NCI-H526 (cell line): ENCODE results near the gene EIF5B.

Experiments
- DNase-seq, 2 experiments: peaks; one replicate each; lab custom pipeline; 2025; lab: John Stamatoyannopoulos, UW

The EIF5B gene

DNA sequence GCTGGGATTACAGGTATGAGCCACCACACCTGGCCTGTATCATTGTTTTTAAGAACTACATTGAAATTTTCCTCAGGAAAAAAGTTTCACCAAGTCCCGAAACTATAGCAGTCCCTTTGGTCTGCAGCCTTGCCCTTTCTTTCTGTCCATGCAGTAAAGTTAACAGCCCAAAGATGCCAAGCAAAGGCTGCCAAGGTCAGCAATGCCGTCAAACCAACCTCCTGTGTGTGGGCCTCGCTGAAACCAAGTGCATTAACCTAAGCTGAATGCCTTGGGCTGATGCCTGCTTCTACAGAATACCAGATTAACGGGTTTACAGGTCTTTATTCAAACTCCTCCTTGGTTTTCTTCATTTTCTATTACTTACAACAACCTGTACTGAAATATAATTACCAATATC, 73.1 kb downstream of the EIF5B start:
- no peak for DNase-seq

GRCh38 chr2:99414566-99414965, 77.4 kb downstream of the EIF5B start:
- no peak for DNase-seq

GRCh38 chr2:99417396-99417795, 80.2 kb downstream of the EIF5B start:
- no peak for DNase-seq

DNA sequence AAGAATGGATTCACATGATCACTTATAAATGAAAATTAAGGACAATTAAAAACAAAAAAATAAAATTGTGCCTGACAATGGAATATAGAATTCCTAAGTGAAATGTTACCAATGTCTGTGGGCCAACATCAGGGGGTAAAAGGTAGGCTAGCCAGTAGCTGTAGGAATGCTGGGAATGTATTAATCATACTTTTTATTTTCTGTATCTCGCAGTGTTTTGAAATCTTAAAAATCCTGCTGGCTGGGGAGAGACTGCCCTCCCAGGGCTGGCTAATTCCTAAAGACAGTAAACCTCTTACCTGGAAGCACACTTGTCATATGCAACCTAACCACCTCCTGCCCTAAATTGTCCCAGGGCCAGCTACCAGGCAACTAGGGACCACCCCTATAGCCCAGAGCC, 82.8 kb downstream of the EIF5B start:
- DNase-seq: no peak

DNA sequence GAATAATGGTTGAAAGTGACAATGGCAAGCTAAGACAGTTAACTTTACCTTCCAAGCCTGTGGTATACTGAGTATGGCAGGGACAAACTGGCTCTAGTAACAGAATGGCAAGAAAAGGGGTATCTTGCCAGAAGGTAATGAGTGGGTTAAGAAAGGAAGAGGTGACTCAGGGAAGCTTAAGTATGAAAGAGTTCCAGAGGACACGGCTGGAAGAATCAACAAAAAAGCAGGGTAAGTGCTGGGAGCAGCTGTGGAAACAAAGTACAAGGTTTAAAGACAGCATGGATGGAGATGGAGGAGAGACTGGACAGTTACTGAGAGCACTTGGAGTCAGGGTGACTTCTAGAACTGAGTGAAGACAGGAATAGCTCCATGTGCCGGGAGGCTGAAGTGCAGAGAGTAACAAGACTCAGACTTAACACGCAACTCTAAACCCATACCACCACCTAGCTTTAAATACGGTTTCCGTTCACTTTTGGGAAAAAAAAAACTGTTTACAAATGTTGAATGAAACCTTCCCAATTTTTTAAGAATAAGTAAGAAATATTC, 83.6 kb downstream of the EIF5B start:
- no peak for DNase-seq

- DNase-seq: no peak
Observed at GRCh38 chr2:99421469-99421868, 84.3 kb downstream of the EIF5B start.

DNA sequence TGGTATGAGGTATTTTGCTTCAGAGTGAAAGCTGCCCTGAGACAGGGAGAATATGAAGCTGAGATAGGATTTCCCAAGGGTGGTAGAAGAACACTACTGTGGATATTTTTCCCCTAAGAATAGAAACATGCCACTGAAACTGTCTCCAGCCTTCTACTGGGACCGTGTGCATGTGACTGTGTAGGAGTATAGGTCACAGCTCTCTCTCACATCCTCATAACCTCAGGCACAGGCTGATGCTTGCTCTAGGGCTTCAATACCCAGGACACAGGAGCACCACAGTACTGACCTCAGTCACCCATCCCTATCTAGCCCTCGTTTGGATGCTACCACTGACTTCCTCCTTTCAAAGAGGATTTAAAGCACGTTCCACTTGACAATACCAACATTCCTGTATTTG, 85.4 kb downstream of the EIF5B start:
- no peak for DNase-seq

DNA sequence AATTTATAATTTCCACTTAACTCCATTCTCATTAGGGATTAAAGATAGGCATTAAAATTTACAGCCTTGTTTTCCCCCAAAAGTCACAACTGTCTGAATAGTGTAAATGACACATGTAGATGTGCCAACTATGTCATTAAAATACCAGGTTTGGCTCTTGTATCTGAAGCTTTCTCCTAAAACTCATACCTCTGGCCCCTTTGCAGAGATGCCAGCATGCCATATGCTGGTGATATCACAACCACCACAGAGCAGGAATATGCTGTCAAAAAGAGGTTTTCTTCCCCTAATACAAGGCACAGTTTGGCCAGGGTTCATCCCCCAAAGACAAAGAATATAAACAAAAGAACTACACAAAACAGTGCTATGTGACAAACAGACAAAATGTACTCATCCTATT, 87.2 kb downstream of the EIF5B start:
- no peak for DNase-seq

DNA sequence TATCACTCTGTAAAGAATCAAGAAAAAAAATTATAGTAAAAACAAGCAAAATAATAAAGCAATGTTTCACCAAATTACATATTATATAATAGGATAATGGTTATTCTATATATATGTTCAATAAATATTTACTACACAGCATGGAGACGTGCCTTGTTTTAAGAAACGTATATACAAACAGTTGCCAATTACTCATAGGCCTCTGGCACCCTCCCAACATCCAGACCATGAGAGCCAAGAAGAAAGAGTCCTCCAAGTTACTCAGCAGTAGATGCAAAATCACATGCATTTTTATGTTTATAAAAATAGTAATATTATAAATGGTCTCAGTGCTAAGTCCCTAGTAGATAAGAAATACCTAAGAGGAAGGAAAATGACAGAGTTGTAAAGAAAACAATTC, 87.8 kb downstream of the EIF5B start:
- DNase-seq: no peak

DNA sequence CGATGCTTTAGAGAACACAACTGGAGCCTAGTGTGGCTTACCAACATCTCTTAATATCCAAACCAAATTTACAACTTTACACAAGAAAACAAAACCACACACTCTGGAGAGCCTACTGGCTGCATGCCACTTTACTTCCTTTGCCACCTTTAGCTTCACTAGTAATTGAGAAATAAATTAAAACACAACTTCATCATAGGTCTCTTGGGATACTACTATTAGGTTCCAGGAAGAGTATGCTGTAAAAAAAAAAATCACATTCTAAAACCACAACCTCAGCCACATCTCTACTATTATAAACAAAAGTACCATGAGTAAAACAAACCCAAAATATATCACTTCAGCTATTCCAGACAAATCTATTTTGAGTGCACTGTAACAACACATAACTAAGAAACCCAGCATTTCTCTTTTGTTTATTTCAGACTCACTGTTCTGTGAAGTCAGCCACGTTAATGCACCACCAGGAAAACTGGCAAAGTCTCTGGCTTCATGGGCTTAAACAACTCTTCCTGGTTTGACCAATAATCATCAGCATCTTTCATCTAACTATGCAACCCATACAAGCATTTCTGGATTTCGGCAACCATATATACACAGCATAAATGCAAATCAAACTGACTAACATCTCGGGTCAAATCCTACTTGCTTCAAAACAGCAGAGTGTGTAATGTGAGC, 93.6 kb downstream of the EIF5B start:
- DNase-seq: peak in 1 of 2 experiments; percentile 24

DNA sequence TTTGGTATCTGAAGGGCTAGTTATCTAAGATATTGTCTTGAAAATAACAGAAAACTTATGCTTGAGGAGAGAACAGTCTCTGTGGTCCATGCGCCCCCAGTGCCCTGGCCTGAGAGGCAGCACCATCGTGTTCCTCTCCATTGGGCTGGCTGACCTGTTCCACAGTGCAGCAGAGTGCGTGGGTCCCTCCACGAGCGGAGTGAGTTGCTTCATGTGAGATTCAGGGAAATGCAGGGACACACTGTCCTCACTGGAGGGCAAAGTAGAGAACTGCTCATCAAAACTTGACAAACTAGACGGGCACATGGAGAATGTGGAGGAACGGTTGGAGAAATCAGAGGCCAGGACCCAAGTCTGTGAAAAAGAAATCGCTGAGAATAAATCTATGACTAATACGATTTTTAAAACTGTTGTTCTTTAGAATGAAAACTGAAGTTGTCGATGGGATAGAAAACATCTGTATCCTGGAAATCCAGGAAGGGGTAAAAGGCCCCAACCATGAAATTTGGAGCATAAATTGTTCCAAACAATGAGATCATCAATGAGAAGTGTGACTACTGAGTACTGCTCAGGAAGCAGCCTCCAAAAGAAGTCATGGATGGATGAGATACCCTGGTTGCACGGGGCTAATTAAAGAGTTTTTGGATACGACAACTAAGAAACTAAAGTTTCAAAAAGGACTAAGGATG, 94.5 kb downstream of the EIF5B start:
- DNase-seq: no peak

DNA sequence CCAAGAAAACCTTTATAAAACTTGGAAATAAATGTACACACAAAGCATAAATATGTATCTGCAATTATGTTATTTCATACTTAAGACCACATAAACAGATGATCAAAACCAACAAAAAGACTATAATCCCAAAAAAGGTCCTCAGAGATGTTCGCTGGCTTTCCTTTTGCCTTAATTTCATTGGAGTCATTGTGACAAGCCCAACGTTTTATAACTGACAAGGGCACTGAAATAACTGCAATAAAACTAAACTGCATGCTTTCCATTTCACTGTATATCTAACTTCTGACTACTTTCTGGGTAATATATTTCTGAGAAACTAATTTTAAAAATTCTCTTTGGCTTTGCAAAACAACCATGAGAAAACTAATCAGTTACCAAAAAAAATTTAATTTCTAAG, 96.2 kb downstream of the EIF5B start:
- no peak for DNase-seq

DNA sequence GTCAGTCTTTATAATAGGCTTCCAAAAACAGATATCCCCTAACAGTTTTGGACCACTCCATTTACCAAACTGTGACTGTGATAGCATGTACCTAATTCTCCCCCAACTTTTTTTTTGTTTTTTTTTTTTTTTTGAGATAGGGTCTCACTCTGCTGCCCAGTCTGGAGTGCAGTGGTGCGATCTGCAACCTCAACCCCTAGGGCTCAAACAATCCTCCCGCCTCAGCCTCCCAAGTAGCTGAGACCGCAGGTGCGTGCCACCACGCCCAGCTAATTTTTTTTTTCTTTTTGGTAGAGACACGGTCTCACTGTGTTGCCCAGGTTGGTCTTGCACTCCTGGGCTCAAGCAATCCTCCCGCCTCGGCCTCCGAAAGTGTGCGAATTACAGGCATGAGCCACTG, 99.7 kb downstream of the EIF5B start:
- no peak for DNase-seq

DNA sequence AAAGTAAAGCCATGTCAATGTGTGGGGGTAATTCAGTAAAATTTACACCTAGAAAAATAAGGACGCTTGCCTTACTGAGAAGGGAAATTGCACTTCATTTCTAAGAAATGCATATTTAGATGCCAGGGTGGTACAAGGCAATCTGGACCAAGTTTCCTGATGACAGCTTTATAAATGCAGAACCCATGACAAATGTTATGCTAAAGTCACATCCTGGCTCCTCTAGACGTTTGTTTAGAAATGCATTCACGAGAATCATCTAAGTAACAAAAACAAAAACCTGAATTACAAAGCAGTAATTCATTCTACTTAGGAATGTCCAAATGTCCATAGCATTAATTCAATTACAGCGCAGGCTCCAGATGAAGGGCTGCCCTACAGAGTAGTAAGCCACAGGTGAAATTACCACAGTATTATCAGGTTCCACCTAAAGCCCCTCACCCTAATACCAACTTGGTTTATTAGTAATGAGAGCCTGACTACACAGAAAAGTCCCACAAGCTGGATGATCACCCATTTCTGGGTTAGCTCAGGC, 102.8 kb downstream of the EIF5B start:
- DNase-seq: no peak

DNA sequence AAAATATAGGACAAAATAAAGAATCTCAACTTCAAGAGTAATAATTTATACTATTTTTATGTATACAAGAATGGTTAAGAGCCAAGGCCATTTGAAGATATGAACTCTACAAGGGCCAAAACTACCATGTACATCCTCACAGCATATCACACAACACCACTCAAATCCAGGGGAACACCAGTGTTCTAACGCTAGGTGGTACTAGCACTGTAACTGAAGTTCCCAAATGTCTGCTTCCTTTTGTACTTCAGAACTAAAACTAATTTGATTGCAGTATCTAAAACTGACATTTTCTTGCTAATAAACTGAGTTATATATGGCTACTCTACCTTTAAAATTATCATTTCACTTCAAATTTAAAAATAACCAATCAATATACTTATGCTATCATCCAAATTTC, 105.6 kb downstream of the EIF5B start:
- no peak for DNase-seq

DNA sequence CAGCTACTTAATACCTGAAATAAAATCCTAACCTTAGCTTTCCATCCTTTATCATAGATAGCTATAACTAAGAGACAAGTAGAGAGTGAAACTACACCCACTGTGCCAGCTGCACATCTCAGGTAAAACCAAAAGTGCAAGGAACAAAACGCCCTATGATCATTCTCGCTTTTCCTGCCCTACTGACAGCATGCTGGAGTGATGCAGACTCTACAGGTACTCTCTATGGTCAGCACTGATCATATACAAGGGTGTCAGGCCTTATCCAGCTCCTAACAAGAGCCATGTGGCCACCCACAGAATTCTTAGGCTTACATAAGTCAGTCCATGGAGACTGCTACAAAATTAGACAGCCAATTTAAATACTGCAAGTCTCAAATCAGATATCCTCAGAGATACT, 107.0 kb downstream of the EIF5B start:
- no peak for DNase-seq

DNA sequence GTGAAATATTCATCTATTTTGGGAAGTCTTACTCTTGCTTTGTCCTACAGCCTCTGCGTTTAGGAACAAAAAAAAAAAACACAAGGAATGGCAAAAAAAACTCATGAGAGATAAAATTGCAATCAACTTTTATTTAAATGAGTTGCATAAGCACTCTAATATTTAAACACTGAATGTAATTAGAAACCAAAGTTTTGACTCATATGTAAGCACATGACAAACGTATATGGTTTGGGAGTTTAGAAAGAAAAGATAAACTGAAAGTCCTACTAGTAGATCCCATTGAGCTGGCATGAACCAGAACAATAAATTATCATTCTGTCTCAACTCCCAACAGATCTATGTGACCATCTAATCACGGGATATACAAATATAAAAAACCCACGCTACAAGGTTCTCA, 107.9 kb downstream of the EIF5B start:
- no peak for DNase-seq

DNA sequence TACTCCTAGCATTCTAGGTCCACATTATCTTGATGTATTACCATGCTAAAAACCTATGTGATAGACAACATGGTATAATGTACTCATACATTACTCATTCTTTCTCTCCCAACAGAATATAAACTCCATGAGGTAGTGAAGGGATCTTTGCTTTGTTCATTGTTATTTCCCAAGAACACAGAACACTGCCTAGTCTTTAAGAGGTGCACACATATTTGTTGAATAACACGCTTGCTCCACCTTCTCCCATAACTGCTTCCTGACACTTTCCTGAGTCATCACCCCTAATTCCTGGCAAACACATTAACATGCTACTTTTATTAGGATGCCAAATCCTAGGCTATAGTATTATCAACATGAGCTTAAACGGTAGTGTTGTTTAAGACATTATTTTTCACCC, 111.4 kb downstream of the EIF5B start:
- DNase-seq: no peak

GRCh38 chr2:99450199-99450598, 113.0 kb downstream of the EIF5B start:
- DNase-seq: no peak
